H1 (cell line): ENCODE data around the gene ELAPOR1. TPM values are rescaled to one million over a fixed set of nuclear protein-coding genes. Genes with fewer than 3 reads are reported as not detected.

Source experiments
- CTCF ChIA-PET: fragments of 300-600 bp; sonication (Branson Sonifier 250); formaldehyde crosslinking; loops from one replicate; lab custom pipeline; 2021; ENCODE audit not compliant: partially characterized antibody; lab: Charles Lee
- POLR2A ChIA-PET: fragments of 300-600 bp; sonication (Branson Sonifier 250); formaldehyde crosslinking; loops from one replicate; lab custom pipeline; 2021; ENCODE audit warnings: inconsistent platforms; ENCODE audit not compliant: partially characterized antibody; lab: Charles Lee
- DNase-seq, 2 experiments: peaks; one replicate each; pipeline versions ENCODE4 v3.0.0 to v3.0.0-alpha.2; 2010 to 2022; ENCODE audit warnings: low spot score in 2 of 2, low read depth in 1 of 2, mixed read lengths in 1 of 2
- FAIRE-seq: peaks from 2 replicates; lab custom pipeline; 2011; peaks lifted over from hg19 to GRCh38; lab: Jason Lieb, UNC
- H2AFZ ChIP-seq: 2 replicates; pipeline ENCODE4 v1.8.1; 2012; ENCODE audit warnings: low read length, inconsistent platforms
- H2AK5ac ChIP-seq: 2 replicates; pipeline ENCODE4 v1.6.1; 2013; ENCODE audit warnings: low read depth, low read length
- H2BK120ac ChIP-seq: replicated peaks from 2 replicates; pipeline ENCODE3; 2013; ENCODE audit warnings: low read depth, low read length, inconsistent platforms
- H2BK12ac ChIP-seq: 2 replicates; pipeline ENCODE4 v1.6.1; 2013; ENCODE audit warnings: low read depth, low read length
- H2BK15ac ChIP-seq: 2 replicates; pipeline ENCODE4 v1.6.1; 2013; ENCODE audit warnings: low read length
- H2BK20ac ChIP-seq: 2 replicates; pipeline ENCODE4 v1.6.1; 2013; ENCODE audit warnings: low read length
- H2BK5ac ChIP-seq: 2 replicates; pipeline ENCODE4 v1.6.1; 2013; ENCODE audit warnings: low read depth, low read length
- H3K14ac ChIP-seq: 2 replicates; pipeline ENCODE4 v1.6.1; 2013; ENCODE audit warnings: inconsistent platforms; ENCODE audit not compliant: insufficient read length
- H3K18ac ChIP-seq: 2 replicates; pipeline ENCODE4 v1.6.1; 2013; ENCODE audit warnings: low read length; ENCODE audit errors: extremely low read depth
- H3K23ac ChIP-seq: 2 replicates; pipeline ENCODE4 v1.6.1; 2013; ENCODE audit warnings: inconsistent platforms; ENCODE audit not compliant: insufficient read length
- H3K23me2 ChIP-seq: 2 replicates; pipeline ENCODE4 v1.6.1; 2013; ENCODE audit warnings: low read depth, low read length
- H3K27ac ChIP-seq: 2 replicates; pipeline ENCODE4 v1.6.1; 2011; ENCODE audit warnings: low read depth, low read length, inconsistent platforms
- H3K27me3 ChIP-seq, 4 experiments: replicated peaks in 1 of 4; 1 replicate in 1 of 4; 2 replicates in 3 of 4; pipeline versions ENCODE4 v1.6.1 to v1.8.1; 2011 to 2013; ENCODE audit warnings: low read length in 3 of 4, mild to moderate bottlenecking in 3 of 4, inconsistent platforms in 2 of 4, mixed read lengths in 2 of 4, moderate library complexity in 1 of 4; ENCODE audit not compliant: control insufficient read depth in 3 of 4, insufficient read depth in 3 of 4; ENCODE audit errors: extremely low read depth in 1 of 4
- H3K36me3 ChIP-seq, 4 experiments: 2 replicates each; pipeline versions ENCODE4 v1.6.1 to v1.8.1; 2011 to 2013; ENCODE audit warnings: mild to moderate bottlenecking in 4 of 4, low read length in 3 of 4, moderate library complexity in 2 of 4, control low read depth in 1 of 4, inconsistent platforms in 1 of 4; ENCODE audit not compliant: insufficient read depth in 4 of 4, control insufficient read depth in 2 of 4
- H3K4ac ChIP-seq: replicated peaks from 2 replicates; pipeline ENCODE3; 2013; ENCODE audit warnings: low read length, low read depth, mixed read lengths, inconsistent platforms; ENCODE audit not compliant: insufficient read length
- H3K4me1 ChIP-seq, 4 experiments: replicated peaks in 1 of 4; 1 replicate in 1 of 4; 2 replicates in 3 of 4; pipeline versions ENCODE4 v1.6.1 to v1.8.1; 2011 to 2013; ENCODE audit warnings: low read length in 3 of 4, inconsistent platforms in 2 of 4, mixed read lengths in 1 of 4; ENCODE audit not compliant: insufficient read depth in 4 of 4, control insufficient read depth in 3 of 4
- H3K4me2 ChIP-seq, 2 experiments: 2 replicates each; pipeline versions ENCODE4 v1.6.1 to v1.8.1; 2011 to 2013; ENCODE audit warnings: low read depth in 2 of 2, low read length in 2 of 2, control low read depth in 1 of 2, inconsistent platforms in 1 of 2, mild to moderate bottlenecking in 1 of 2; ENCODE audit not compliant: insufficient read depth in 1 of 2
- H3K4me3 ChIP-seq, 4 experiments: fragments of 200-600, 300-600 bp in 1 of 4; sonication (generic), shearing (Covaris generic), sonication (Bioruptor Twin) in 1 of 4; 2 replicates each; pipeline versions ENCODE4 v1.5.1 to v1.8.1; 2011 to 2016; ENCODE audit warnings: low read length in 4 of 4, low read depth in 3 of 4, control low read depth in 2 of 4, inconsistent platforms in 2 of 4, mild to moderate bottlenecking in 2 of 4, mixed read lengths in 1 of 4, moderate library complexity in 1 of 4; ENCODE audit not compliant: insufficient read depth in 2 of 4; ENCODE audit errors: extremely low read depth in 1 of 4
- H3K56ac ChIP-seq: replicated peaks from 2 replicates; pipeline ENCODE3; 2013; ENCODE audit warnings: low read depth, mild to moderate bottlenecking, mixed read lengths, low read length, inconsistent platforms; ENCODE audit not compliant: insufficient read length
- H3K79me1 ChIP-seq: 2 replicates; pipeline ENCODE4 v1.6.1; 2013; ENCODE audit warnings: low read depth, low read length, control low read depth
- H3K79me2 ChIP-seq, 2 experiments: 2 replicates each; pipeline versions ENCODE4 v1.6.1 to v1.8.1; 2012 to 2013; ENCODE audit warnings: low read length in 2 of 2, mild to moderate bottlenecking in 2 of 2, inconsistent platforms in 1 of 2; ENCODE audit not compliant: insufficient read depth in 2 of 2, control insufficient read depth in 1 of 2
- H3K9ac ChIP-seq, 4 experiments: replicated peaks in 1 of 4; 1 replicate in 1 of 4; 2 replicates in 3 of 4; pipeline versions ENCODE4 v1.6.1 to v1.8.1; 2011 to 2013; ENCODE audit warnings: low read depth in 3 of 4, low read length in 3 of 4, control low read depth in 2 of 4, mild to moderate bottlenecking in 2 of 4, moderate library complexity in 2 of 4, inconsistent platforms in 1 of 4; ENCODE audit errors: extremely low read depth in 1 of 4
- H3K9me3 ChIP-seq, 2 experiments: 2 replicates each; pipeline versions ENCODE4 v1.6.1 to v1.8.1; 2012 to 2013; ENCODE audit warnings: mild to moderate bottlenecking in 2 of 2, moderate library complexity in 2 of 2, control low read depth in 1 of 2, inconsistent platforms in 1 of 2, low read depth in 1 of 2, low read length in 1 of 2, mixed read lengths in 1 of 2; ENCODE audit not compliant: insufficient read depth in 2 of 2
- H4K20me1 ChIP-seq, 2 experiments: replicated peaks in 1 of 2; 2 replicates each; pipeline versions ENCODE3 to v1.8.1; 2011 to 2013; ENCODE audit warnings: inconsistent platforms in 2 of 2, low read length in 2 of 2, mild to moderate bottlenecking in 1 of 2; ENCODE audit not compliant: insufficient read depth in 2 of 2, control insufficient read depth in 1 of 2
- H4K5ac ChIP-seq: 2 replicates; pipeline ENCODE4 v1.6.1; 2013; ENCODE audit warnings: low read length, low read depth, mixed read lengths, inconsistent platforms; ENCODE audit not compliant: insufficient read length
- H4K8ac ChIP-seq: 2 replicates; pipeline ENCODE4 v1.8.0; 2013; ENCODE audit warnings: mild to moderate bottlenecking, moderate library complexity, low read length, inconsistent platforms; ENCODE audit not compliant: insufficient read depth; ENCODE audit errors: extremely low read depth
- H4K91ac ChIP-seq: replicated peaks from 2 replicates; pipeline ENCODE3; 2013; ENCODE audit warnings: low read length, mixed read lengths, inconsistent platforms; ENCODE audit not compliant: insufficient read length
- ATF3 ChIP-seq: IDR thresholded peaks from 2 replicates; pipeline ENCODE4 v1.6.1; 2011; ENCODE audit warnings: low read depth, mild to moderate bottlenecking, low read length; ENCODE audit not compliant: insufficient read depth
- CTCF ChIP-seq, 3 experiments: IDR thresholded peaks; 1 replicate in 2 of 3; 2 replicates in 1 of 3; pipeline versions ENCODE4 v1.5.1 to v1.6.1; 2011; ENCODE audit warnings: low read length in 3 of 3, mild to moderate bottlenecking in 3 of 3, inconsistent platforms in 2 of 3, low read depth in 1 of 3, moderate library complexity in 1 of 3; ENCODE audit not compliant: insufficient read depth in 1 of 3; ENCODE audit errors: control extremely low read depth in 1 of 3
- EP300 ChIP-seq, 2 experiments: IDR thresholded peaks; 1 replicate in 1 of 2; 2 replicates in 1 of 2; pipeline ENCODE4 v1.6.1; 2011 to 2012; ENCODE audit warnings: low read depth in 2 of 2, low read length in 2 of 2, mild to moderate bottlenecking in 2 of 2, borderline replicate concordance in 1 of 2, inconsistent platforms in 1 of 2, moderate library complexity in 1 of 2
- GABPA ChIP-seq: IDR thresholded peaks from 2 replicates; pipeline ENCODE4 v1.6.1; 2011; ENCODE audit warnings: mild to moderate bottlenecking, low read length, moderate library complexity, borderline replicate concordance; ENCODE audit not compliant: insufficient read depth
- MAFK ChIP-seq: IDR thresholded peaks from 2 replicates; pipeline ENCODE4 v1.6.1; 2012; ENCODE audit warnings: low read depth, mild to moderate bottlenecking, improper control_type of control experiment, low read length
- NANOG ChIP-seq: IDR thresholded peaks from 2 replicates; pipeline ENCODE4 v1.6.1; 2011; ENCODE audit warnings: low read length, low read depth, mild to moderate bottlenecking, inconsistent platforms; ENCODE audit not compliant: insufficient read depth, poor library complexity, severe bottlenecking
- RBBP5 ChIP-seq: IDR thresholded peaks from 2 replicates; pipeline ENCODE4 v1.7.1; 2012; ENCODE audit warnings: low read depth, mild to moderate bottlenecking, inconsistent platforms, low read length, moderate library complexity, borderline replicate concordance
- SAP30 ChIP-seq: fragments of 300-600 bp; sonication (generic); IDR thresholded peaks from 2 replicates; pipeline ENCODE4 v1.7.1; 2012; ENCODE audit warnings: low read length, moderate library complexity, mild to moderate bottlenecking, inconsistent platforms; ENCODE audit not compliant: insufficient read depth, insufficient replicate concordance
- SIRT6 ChIP-seq: IDR thresholded peaks from one replicate; pipeline ENCODE4 v1.7.1; 2012; ENCODE audit warnings: low read length, inconsistent platforms
- WGBS, 2 experiments: shearing (Covaris generic) in 1 of 2; methylation state at CpG; one replicate each; pipeline versions ENCODE4 v1.1.6 to v1.1.7; 2013 to 2015; ENCODE audit warnings: low lambda C conversion rate in 2 of 2, mixed read lengths in 2 of 2, inconsistent platforms in 1 of 2, low coverage in 1 of 2, missing lambda C conversion rate in 1 of 2; ENCODE audit not compliant: insufficient replicate concordance in 2 of 2, insufficient coverage in 1 of 2, insufficient read length in 1 of 2; ENCODE audit errors: extremely low coverage in 1 of 2, missing lambda C conversion rate in 1 of 2; 5-methylcytosine and 5-hydroxymethylcytosine counted together
- polyA plus RNA-seq, 7 experiments: library from polyadenylated mRNA; depleted of rRNA in 3 of 7; stranded (reverse) in 5 of 7; unstranded in 2 of 7; fragments of >200 nt in 5 of 7; fragments of 200-250 nt in 2 of 7; gene quantifications; 1 replicate in 5 of 7; 2 replicates in 1 of 7; 4 replicates in 1 of 7; pipeline versions ENCODE4 v1.2.1 to v1.2.3, GENCODE V29; 2011 to 2013; ENCODE audit warnings: missing spikeins in 2 of 7, mixed read lengths in 2 of 7
- total RNA-seq: library from RNA; stranded (reverse); fragmentation: NEBNext Ultra II Directional; extraction: Animal tissue kit (Norgen Biotek cat#: 25700); gene quantifications from 2 replicates; pipeline ENCODE4 v1.2.1, GENCODE V29; 2021

Gene ELAPOR1
- total and polyA plus RNA-seq, 2 of the 8 experiments (the other 6 are each of a cell fraction or from before 2014, with no cell fraction given) = 1.2 to 2.5 TPM

- no peak overlapping the region for H3K4me3 ChIP-seq
- H2AK5ac ChIP-seq = no peak overlapping the region
- peaks cover 0 to 10% of the 10 kb centered on the region in 2 experiments; a peak in 2 of 4 replicates for H3K79me2 ChIP-seq
- H3K23me2 ChIP-seq = no peaks in the 10 kb centered on the region
- DNase-seq (no peak), FAIRE-seq (no peak)
- peaks cover 0 to 22% (median 6%) of the 10 kb centered on the region in 4 experiments; a peak in 6 of 8 replicates for H3K36me3 ChIP-seq
- H2AFZ ChIP-seq = no peak overlapping the region
- H4K91ac ChIP-seq = no peak overlapping the region
- H3K27me3 ChIP-seq = no peaks in the 10 kb centered on the region
- H2BK5ac ChIP-seq = no peak overlapping the region
- 0 out of 2 replicates have a peak, but pooled peaks cover 3% of the 10 kb centered on the region for H3K79me1 ChIP-seq
- no peak overlapping the region for H3K9ac ChIP-seq
- no peak overlapping the region for H4K5ac ChIP-seq
- no peak overlapping the region for H3K14ac ChIP-seq
- H2BK12ac ChIP-seq = no peak overlapping the region
- WGBS, 2 experiments = 94% methylated on average over 8 of the region's 8 CpGs; no CpG with 5 or more reads in 1 of the 2 experiments
- ChIA-PET POLR2A (interaction anchor here (0.6 to 1.3 kb wide), 3 partner anchors 11 to 40 kb away, joined by 3 to 4 read pairs (median 3); partner anchors contain the start of gene WDR47), CTCF (interaction anchor here (0.9 to 1.8 kb wide), 4 partner anchors 21 to 123 kb away, joined by 3 to 4 read pairs (median 3); partner anchors contain the start of gene WDR47)
- no peak overlapping the region for H2BK15ac ChIP-seq
- H2BK20ac ChIP-seq = no peak overlapping the region
- H3K4me2 ChIP-seq = no peak overlapping the region
- no peaks in the 10 kb centered on the region for H3K9me3 ChIP-seq
- no peak overlapping the region for H3K27ac ChIP-seq
- no peak overlapping the region for H3K23ac ChIP-seq
- no peaks in the 10 kb centered on the region for H4K20me1 ChIP-seq
- no peak overlapping the region for H2BK120ac ChIP-seq
- no peak overlapping the region for H3K56ac ChIP-seq
- H4K8ac ChIP-seq = no peak overlapping the region
- H3K18ac ChIP-seq = no peak overlapping the region
- H3K4me1 ChIP-seq = no peaks in the 10 kb centered on the region
- no peak overlapping the region for H3K4ac ChIP-seq
- TF ChIP-seq NANOG = no peak
- no peak for TF ChIP-seq EP300 (IDR thresholded peaks at IDR 0.05; ENCODE audit: borderline replicate concordance in 1 of 2, low read depth in 2 of 2, low read length in 2 of 2)
- TF ChIP-seq ATF3 = no peak
- no peak for TF ChIP-seq SIRT6
- no peak for TF ChIP-seq SAP30
- no peak for TF ChIP-seq CTCF (IDR thresholded peaks at IDR 0.05; ENCODE audit: control extremely low read depth in 1 of 3, insufficient read depth in 1 of 3, low read depth in 1 of 3, low read length in 3 of 3)
- TF ChIP-seq GABPA = no peak
- no peak for TF ChIP-seq MAFK
- TF ChIP-seq RBBP5 = no peak
Observed at GRCh38 chr1:109067883-109068282, 46.0 kb upstream of the ELAPOR1 start.
